Measurements from ENCODE around the gene SYT9. TPM values are rescaled to one million over a fixed set of nuclear protein-coding genes. Genes with fewer than 3 reads are reported as not detected.

SYT9 gene
- total and polyA plus RNA-seq, 12 donors = 0.94 to 17.7 (median 5.0) TPM

- Histone ChIP-seq H3K27ac (no peak overlapping the region), H3K9me3 (replicated peaks in 1 of 3) (no peaks in the 10 kb centered on the region), H3K4me1 (replicated peaks in 1 of 2) (no peaks in the 10 kb centered on the region), H3K27me3 (no peaks in the 10 kb centered on the region), H3K4me3 (no peak overlapping the region), H3K36me3 (replicated peaks in 1 of 2) (no peaks in the 10 kb centered on the region)
- no peak for DNase-seq
- WGBS, 4 donors = 74 to 81% (median 79%) methylated on average over 3 of the region's 3 CpGs
- intact Hi-C loops (cut with DNase I) = no loop called here
- no peak for TF ChIP-seq POLR2A (IDR thresholded peaks at IDR 0.05)
- TF ChIP-seq CTCF (IDR thresholded peaks at IDR 0.05) = no peak
Observed at GRCh38 chr11:7484131-7484530, 232.4 kb downstream of the SYT9 start.

GRCh38 chr11:7484645-7485044, 232.9 kb downstream of the SYT9 start:
- TF ChIP-seq CTCF (IDR thresholded peaks at IDR 0.05) (no peak), POLR2A (IDR thresholded peaks at IDR 0.05) (no peak)
- Histone ChIP-seq H3K4me3 (no peak overlapping the region), H3K9me3 (replicated peaks in 1 of 3) (no peaks in the 10 kb centered on the region), H3K27ac (peak overlapping the region in 1 of 5 donors; percentile 61), H3K36me3 (replicated peaks in 1 of 2) (no peaks in the 10 kb centered on the region), H3K27me3 (no peaks in the 10 kb centered on the region), H3K4me1 (replicated peaks in 1 of 2) (no peaks in the 10 kb centered on the region)
- WGBS, 4 donors = 73 to 89% (median 81%) methylated on average over 3 of the region's 3 CpGs
- DNase-seq = no peak
- intact Hi-C loops (cut with DNase I) = no loop called here

GRCh38 chr11:7485186-7486097, 233.7 kb downstream of the SYT9 start, which contains the start of gene OLFML1:
OLFML1 (plus strand) TSS chr11:7485506; CDS start chr11:7485876, 370 bp downstream.
- peak within 1 kb of the TSS in 1 of 4 donors; percentile 28 for H3K4me3 ChIP-seq
- peak within 1 kb of the TSS in 1 of 5 donors; percentile 61 for H3K27ac ChIP-seq
- WGBS, 4 donors = 61 to 79% (median 72%) methylated on average over 14 to 15 of the region's 15 CpGs
- H3K4me1 ChIP-seq (replicated peaks in 1 of 2) = no peaks in the 10 kb centered on the region
- H3K9me3 ChIP-seq (replicated peaks in 1 of 3) = no peaks in the 10 kb centered on the region
- intact Hi-C loops (cut with DNase I) = no loop called here
- H3K27me3 ChIP-seq = no peaks in the 10 kb centered on the region
- no peak for DNase-seq
- TF ChIP-seq POLR2A (IDR thresholded peaks at IDR 0.05) (no peak), CTCF (IDR thresholded peaks at IDR 0.05) (no peak)
- no peaks in the 10 kb centered on the region for H3K36me3 ChIP-seq (replicated peaks in 1 of 2)

- Histone ChIP-seq H3K27ac (no peak overlapping the region), H3K9me3 (replicated peaks in 1 of 3) (no peaks in the 10 kb centered on the region), H3K4me3 (peak overlapping the region in 1 of 4 donors; percentile 28), H3K27me3 (no peaks in the 10 kb centered on the region), H3K36me3 (replicated peaks in 1 of 2) (no peaks in the 10 kb centered on the region), H3K4me1 (replicated peaks in 1 of 2) (no peaks in the 10 kb centered on the region)
- intact Hi-C loops (cut with DNase I) = no loop called here
- 53 to 79% (median 65%) methylated on average over 2 of the region's 2 CpGs for WGBS, 4 donors
- TF ChIP-seq CTCF (IDR thresholded peaks at IDR 0.05) = no peak
- TF ChIP-seq POLR2A (IDR thresholded peaks at IDR 0.05) = no peak
- DNase-seq = no peak
Observed at GRCh38 chr11:7486098-7486780, 234.5 kb downstream of the SYT9 start.
